PFSK-1 (cell line): ENCODE measurements around the gene GNG13.

ENCODE experiments used
- FOXP2 ChIP-seq: optimal IDR thresholded peaks from 2 replicates; pipeline ENCODE3; 2011; ENCODE audit warnings: borderline replicate concordance, control low read depth, inconsistent platforms; ENCODE audit not compliant: insufficient read depth; ENCODE audit errors: extremely low read length, extremely low read depth
- POLR2AphosphoS5 ChIP-seq: IDR thresholded peaks from 2 replicates; pipeline ENCODE4 v1.6.1; 2012; ENCODE audit warnings: low read depth, mild to moderate bottlenecking, control low read depth, low read length, moderate library complexity
- SIN3A ChIP-seq: IDR thresholded peaks from 2 replicates; pipeline ENCODE4 v1.6.1; 2012; ENCODE audit warnings: mild to moderate bottlenecking, low read length, moderate library complexity, borderline replicate concordance; ENCODE audit not compliant: insufficient read depth
- TAF1 ChIP-seq: IDR thresholded peaks from 2 replicates; pipeline ENCODE4 v1.6.1; 2012; ENCODE audit warnings: low read length, control low read depth, borderline replicate concordance; ENCODE audit not compliant: insufficient read depth
- TF ChIP-seq, protein P1 (sequence below), 2 experiments: IDR thresholded peaks; 2 replicates each; pipeline versions ENCODE4 v1.6.1 to v1.8.0; 2011 to 2012; ENCODE audit warnings: low read depth in 2 of 2, low read length in 2 of 2, control low read depth in 1 of 2, inconsistent platforms in 1 of 2, mild to moderate bottlenecking in 1 of 2, moderate library complexity in 1 of 2; ENCODE audit not compliant: insufficient read depth in 1 of 2

Gene GNG13

DNA sequence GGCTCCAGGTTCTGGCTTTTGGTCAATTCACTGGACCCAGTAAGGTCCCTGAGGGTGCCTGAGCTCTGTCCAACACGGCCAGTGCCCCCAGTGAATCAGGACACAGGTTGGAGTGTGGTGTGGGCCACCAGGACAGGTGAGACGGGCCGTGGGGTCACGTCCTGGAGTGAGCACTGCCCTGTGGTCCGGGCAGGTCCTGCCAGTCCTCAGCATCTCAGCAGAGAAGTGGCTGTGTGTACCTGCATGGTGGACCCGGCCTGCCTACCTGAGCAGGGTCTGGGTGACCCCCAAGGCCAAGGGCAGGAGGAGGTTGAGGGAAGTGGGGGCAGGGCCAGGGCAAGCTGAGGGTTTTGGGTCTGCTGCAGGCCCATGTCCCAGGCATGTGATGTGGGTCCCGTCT, 1.9 kb upstream of the GNG13 start:
- TF ChIP-seq, protein P1, sequence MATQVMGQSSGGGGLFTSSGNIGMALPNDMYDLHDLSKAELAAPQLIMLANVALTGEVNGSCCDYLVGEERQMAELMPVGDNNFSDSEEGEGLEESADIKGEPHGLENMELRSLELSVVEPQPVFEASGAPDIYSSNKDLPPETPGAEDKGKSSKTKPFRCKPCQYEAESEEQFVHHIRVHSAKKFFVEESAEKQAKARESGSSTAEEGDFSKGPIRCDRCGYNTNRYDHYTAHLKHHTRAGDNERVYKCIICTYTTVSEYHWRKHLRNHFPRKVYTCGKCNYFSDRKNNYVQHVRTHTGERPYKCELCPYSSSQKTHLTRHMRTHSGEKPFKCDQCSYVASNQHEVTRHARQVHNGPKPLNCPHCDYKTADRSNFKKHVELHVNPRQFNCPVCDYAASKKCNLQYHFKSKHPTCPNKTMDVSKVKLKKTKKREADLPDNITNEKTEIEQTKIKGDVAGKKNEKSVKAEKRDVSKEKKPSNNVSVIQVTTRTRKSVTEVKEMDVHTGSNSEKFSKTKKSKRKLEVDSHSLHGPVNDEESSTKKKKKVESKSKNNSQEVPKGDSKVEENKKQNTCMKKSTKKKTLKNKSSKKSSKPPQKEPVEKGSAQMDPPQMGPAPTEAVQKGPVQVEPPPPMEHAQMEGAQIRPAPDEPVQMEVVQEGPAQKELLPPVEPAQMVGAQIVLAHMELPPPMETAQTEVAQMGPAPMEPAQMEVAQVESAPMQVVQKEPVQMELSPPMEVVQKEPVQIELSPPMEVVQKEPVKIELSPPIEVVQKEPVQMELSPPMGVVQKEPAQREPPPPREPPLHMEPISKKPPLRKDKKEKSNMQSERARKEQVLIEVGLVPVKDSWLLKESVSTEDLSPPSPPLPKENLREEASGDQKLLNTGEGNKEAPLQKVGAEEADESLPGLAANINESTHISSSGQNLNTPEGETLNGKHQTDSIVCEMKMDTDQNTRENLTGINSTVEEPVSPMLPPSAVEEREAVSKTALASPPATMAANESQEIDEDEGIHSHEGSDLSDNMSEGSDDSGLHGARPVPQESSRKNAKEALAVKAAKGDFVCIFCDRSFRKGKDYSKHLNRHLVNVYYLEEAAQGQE (IDR thresholded peaks at IDR 0.05; ENCODE audit: insufficient read depth in 1 of 2, low read depth in 2 of 2, low read length in 2 of 2): no peak
- TF ChIP-seq TAF1 (no peak), FOXP2 (no peak), SIN3A (no peak), POLR2AphosphoS5 (no peak)

DNA sequence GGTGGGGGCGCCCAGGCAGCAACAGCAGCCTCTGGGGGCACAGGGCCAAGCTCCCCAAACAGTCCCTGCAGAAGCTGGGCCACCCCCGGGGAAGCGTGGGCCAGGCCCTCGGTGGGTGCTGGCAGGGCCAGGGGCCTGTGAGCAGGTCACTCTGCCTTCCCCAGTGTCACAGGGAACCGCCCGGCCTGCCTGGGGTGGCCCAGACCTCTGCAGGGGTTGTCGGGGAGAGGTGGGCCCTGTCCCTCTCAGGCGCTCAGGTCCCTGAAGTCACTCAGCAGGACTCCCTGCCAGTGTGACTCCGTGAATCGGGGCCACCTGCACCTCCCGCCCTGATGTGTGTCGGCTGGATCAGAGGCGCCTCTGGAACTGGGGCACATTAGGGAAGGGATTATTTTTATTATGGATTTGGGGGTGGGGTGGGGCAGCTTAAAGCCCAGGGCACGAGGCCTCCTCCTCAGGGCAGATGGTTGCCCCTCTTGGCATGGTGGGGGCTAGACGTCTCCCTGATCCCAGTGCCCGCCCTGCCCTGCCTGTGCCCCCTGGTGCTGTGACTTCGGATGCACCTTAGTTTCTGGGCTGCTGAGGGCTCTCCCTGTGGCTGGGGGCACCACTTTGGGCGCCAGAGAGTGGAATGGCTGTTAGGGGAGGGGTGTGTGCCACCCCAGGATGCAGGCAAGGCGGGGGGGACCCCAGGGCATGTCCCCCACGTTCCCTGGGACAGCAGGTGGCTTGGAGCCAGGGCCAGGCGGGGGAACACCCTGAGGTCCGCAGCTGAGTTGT, 1.2 kb upstream of the GNG13 start:
- TF ChIP-seq POLR2AphosphoS5: no peak
- TF ChIP-seq TAF1: no peak
- TF ChIP-seq, protein P1 (IDR thresholded peaks at IDR 0.05; ENCODE audit: insufficient read depth in 1 of 2, low read depth in 2 of 2, low read length in 2 of 2): no peak
- no peak for TF ChIP-seq FOXP2

DNA sequence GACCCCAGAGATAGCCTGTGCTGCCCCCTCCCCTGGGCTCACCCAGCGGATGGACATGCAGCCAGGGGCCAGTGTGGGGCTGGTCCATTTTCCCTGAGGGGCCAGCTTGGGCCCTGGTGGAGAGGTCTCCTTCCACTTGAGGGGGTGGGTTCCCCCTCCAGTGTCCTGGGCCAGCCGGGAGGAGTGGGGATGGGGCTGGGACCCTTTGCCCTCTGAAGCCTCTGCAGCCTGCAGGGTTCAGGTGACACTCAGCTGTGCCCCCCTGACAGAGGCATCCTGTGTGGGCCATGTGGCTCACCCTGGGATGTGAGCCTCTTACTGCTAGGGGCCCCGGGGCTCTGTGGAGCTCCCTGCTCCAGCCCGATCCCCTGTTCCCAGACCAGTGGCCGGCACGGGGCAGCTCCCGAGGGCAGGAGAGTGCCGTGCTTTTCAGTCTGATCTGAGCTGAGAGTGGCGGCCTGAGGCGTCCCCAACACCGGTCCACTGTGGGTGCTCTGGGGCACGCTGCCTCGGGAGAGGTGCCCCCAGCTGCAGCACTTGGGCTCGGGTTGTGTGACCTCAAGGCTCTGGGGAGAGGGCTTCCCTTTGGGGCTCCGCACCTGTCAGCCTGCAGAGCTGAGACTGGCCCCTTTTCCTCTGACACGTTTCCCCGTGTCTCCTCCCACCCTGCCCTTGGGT, 439 bp upstream of the GNG13 start:
- TF ChIP-seq, protein P1 (IDR thresholded peaks at IDR 0.05; ENCODE audit: insufficient read depth in 1 of 2, low read depth in 2 of 2, low read length in 2 of 2): no peak
- TF ChIP-seq FOXP2 (no peak), POLR2AphosphoS5 (no peak), TAF1 (no peak), SIN3A (no peak)

DNA sequence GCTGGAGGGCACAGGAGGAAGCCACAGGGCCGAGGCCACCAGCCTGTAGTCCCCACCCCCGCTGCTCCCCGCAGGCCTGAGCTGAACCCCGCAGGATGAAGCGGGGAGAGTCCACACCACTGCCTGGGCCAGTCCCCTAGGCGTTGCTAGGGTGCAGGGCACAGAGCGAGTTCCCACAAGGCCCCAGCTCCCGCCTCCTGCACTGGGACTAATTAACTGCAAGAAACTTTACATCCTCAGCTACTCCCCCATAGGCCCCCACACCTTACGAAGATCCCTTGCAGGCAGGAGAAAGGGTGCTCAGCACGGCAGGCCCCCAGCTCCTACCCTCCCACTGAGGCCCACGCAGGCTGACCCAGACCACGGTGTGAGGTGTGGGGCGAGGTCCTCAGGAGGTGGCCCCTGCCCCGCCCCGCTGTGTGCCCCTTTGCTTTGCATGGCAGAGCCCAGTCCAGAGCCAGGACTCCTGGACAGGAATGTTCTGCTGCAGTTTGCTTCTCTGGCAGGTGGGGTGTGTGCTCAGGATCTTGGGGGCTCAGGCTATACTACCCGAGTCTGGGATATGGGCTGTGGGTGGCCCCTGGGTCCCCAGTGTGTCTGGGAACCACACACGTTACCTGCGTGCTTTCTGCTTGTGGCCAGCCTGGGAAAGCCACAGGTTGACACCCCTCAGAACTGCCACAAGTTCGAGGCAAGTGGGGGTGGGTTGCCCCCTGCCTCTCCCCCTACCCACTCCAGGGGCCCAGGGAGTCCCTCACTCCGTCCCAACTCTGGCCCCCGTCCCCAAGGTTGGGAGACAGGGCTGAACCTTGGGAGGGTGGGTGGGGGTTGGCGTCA, 1.2 kb downstream of the GNG13 start:
- TF ChIP-seq TAF1 (no peak), SIN3A (no peak), POLR2AphosphoS5 (no peak; the same call in 1 of the 2 replicates), FOXP2 (no peak)
- TF ChIP-seq, protein P1 (IDR thresholded peaks at IDR 0.05; ENCODE audit: insufficient read depth in 1 of 2, low read depth in 2 of 2, low read length in 2 of 2): no peak
